ENCODE results near the gene TMEM50B.
"Not testable (repeated sequence)": the region's sequence is repeated elsewhere in the genome, so short reads cannot be mapped to it uniquely, and the experiment has no call there.

The TMEM50B gene

DNA sequence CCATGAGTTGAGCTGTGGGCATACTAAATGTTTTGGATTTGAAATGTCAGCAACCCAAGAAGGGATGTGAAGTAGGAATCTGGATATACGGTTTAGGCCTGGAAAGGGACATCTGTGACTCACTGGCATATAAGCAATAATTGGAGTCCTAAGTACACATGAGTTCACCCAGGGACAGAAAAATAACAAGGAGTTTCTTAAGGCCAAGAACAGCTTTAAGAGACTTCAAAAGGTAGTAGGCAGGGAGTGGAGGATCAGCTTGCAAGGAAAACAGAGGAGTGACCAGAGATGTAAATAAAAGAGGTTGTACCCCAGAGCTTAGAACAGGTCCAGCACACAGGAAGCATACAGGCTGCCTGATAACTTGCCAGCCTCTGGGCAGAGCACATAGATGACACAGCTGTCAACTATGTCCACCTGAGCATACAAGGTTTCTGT, 28.1 kb downstream of the TMEM50B start:
- Histone ChIP-seq H2AFZ (ENCODE audit: low read depth, low read length) (no peak overlapping the region), H3K4me3 (ENCODE audit: low read depth in 1 of 2, low read length in 2 of 2) (no peak overlapping the region), H3K27ac (ENCODE audit: low read length) (no peak overlapping the region), H3K27me3 (ENCODE audit: insufficient read depth, low read length, poor library complexity) (no peaks in the 10 kb centered on the region), H3K9ac (ENCODE audit: low read depth, low read length) (no peak overlapping the region), H3K9me3 (ENCODE audit: insufficient read depth, low read length, severe bottlenecking) (no peaks in the 10 kb centered on the region), H3K4me1 (ENCODE audit: insufficient read depth, low read length) (no peaks in the 10 kb centered on the region), H3K79me2 (ENCODE audit: insufficient read depth, low read length) (no peaks in the 10 kb centered on the region), H3K36me3 (ENCODE audit: insufficient read depth, low read length) (no peaks in the 10 kb centered on the region; the same call in 1 of the 2 replicates), H4K20me1 (ENCODE audit: insufficient read depth, low read length) (no peaks in the 10 kb centered on the region), H3K4me2 (ENCODE audit: insufficient read depth, low read length) (no peak overlapping the region)
- TF ChIP-seq, protein P1, sequence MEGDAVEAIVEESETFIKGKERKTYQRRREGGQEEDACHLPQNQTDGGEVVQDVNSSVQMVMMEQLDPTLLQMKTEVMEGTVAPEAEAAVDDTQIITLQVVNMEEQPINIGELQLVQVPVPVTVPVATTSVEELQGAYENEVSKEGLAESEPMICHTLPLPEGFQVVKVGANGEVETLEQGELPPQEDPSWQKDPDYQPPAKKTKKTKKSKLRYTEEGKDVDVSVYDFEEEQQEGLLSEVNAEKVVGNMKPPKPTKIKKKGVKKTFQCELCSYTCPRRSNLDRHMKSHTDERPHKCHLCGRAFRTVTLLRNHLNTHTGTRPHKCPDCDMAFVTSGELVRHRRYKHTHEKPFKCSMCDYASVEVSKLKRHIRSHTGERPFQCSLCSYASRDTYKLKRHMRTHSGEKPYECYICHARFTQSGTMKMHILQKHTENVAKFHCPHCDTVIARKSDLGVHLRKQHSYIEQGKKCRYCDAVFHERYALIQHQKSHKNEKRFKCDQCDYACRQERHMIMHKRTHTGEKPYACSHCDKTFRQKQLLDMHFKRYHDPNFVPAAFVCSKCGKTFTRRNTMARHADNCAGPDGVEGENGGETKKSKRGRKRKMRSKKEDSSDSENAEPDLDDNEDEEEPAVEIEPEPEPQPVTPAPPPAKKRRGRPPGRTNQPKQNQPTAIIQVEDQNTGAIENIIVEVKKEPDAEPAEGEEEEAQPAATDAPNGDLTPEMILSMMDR (IDR thresholded peaks at IDR 0.05; ENCODE audit: borderline replicate concordance, extremely low read depth, low read length, poor library complexity, severe bottlenecking), result no peak
- no peak for TF ChIP-seq EZH2 (IDR thresholded peaks at IDR 0.05; ENCODE audit: borderline replicate concordance, low read depth, low read length, severe bottlenecking)
- ATAC-seq (ENCODE audit: insufficient read depth, low read depth) (no peak), DNase-seq (no peak)

DNA sequence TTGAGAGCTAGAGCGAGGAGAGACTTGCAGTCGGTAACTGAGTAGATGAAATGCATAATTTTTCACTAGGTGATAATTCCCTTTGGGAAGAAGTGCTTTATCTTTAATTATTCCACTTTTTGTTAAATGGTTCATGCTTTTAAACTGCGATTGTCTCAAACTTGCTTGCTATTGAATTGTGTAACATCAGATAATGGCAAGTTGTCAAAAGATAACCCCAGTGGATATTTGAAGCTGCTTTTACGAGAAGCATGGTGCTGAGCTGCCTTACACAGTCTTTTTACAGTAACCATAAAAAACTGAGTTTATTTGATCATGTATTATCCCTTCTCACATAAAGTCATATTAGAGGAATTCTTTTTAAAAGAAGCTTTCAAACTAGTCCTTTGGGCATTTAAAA, 30.2 kb downstream of the TMEM50B start:
- Histone ChIP-seq H3K4me3 (ENCODE audit: low read depth in 1 of 2, low read length in 2 of 2) (no peak overlapping the region), H3K9ac (ENCODE audit: low read depth, low read length) (no peak overlapping the region), H3K36me3 (ENCODE audit: insufficient read depth, low read length) (no peaks in the 10 kb centered on the region), H3K4me1 (ENCODE audit: insufficient read depth, low read length) (no peaks in the 10 kb centered on the region), H3K27me3 (ENCODE audit: insufficient read depth, low read length, poor library complexity) (no peaks in the 10 kb centered on the region), H3K27ac (ENCODE audit: low read length) (no peak overlapping the region), H2AFZ (ENCODE audit: low read depth, low read length) (no peak overlapping the region), H3K9me3 (ENCODE audit: insufficient read depth, low read length, severe bottlenecking) (no peaks in the 10 kb centered on the region), H4K20me1 (ENCODE audit: insufficient read depth, low read length) (no peaks in the 10 kb centered on the region), H3K4me2 (ENCODE audit: insufficient read depth, low read length) (no peak overlapping the region), H3K79me2 (ENCODE audit: insufficient read depth, low read length) (no peaks in the 10 kb centered on the region)
- no peak for TF ChIP-seq EZH2 (IDR thresholded peaks at IDR 0.05; ENCODE audit: borderline replicate concordance, low read depth, low read length, severe bottlenecking)
- TF ChIP-seq, protein P1 (IDR thresholded peaks at IDR 0.05; ENCODE audit: borderline replicate concordance, extremely low read depth, low read length, poor library complexity, severe bottlenecking), result no peak
- DNase-seq (no peak), ATAC-seq (ENCODE audit: insufficient read depth, low read depth) (no peak)

DNA sequence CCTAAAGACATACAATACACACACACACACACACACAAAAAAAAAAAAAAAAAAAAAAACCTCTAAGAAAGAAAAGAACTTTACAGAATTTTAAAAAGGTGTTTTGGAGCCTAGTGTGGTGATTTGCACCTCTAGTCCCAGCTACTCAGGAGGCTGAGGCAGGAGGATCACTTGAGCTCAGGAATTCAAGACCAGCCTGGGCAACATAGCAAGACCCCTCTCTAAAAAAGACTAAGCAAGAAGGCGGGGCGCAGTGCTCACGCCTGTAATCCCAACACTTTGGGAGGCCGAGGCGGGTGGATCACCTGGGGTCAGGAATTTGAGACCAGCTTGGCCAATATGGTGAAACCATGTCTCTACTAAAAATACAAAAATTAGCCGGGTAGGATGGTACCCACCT, 33.2 kb downstream of the TMEM50B start:
- not testable (repeated sequence) for H4K20me1 ChIP-seq (ENCODE audit: insufficient read depth, low read length); ATAC-seq (ENCODE audit: insufficient read depth, low read depth); H3K4me3 ChIP-seq (ENCODE audit: low read depth in 1 of 2, low read length in 2 of 2); H3K4me2 ChIP-seq (ENCODE audit: insufficient read depth, low read length); DNase-seq; H3K9me3 ChIP-seq (ENCODE audit: insufficient read depth, low read length, severe bottlenecking); H3K27me3 ChIP-seq (ENCODE audit: insufficient read depth, low read length, poor library complexity); H2AFZ ChIP-seq (ENCODE audit: low read depth, low read length); H3K9ac ChIP-seq (ENCODE audit: low read depth, low read length); H3K27ac ChIP-seq (ENCODE audit: low read length); H3K4me1 ChIP-seq (ENCODE audit: insufficient read depth, low read length); H3K79me2 ChIP-seq (ENCODE audit: insufficient read depth, low read length); H3K36me3 ChIP-seq (ENCODE audit: insufficient read depth, low read length)

DNA sequence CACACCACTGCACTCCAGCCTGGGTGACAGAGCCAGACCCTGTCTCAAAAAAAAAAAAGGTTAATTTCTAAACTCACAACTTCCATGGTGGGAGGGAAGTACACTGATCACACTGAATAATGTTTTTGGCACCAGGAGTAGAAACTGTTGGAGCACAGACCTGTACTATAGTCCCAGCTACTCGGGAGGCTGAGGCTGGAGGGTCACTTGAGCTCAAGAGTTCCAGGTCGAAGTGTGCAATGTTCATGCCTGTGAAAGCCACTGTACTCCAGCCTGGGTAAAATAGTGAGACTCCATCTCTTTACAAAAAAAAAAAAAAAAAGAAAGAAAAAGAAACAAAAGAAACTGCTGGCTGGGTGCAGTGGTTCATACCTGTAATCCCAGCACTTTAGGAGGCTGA, 35.3 kb downstream of the TMEM50B start:
- no peak for TF ChIP-seq EZH2 (IDR thresholded peaks at IDR 0.05; ENCODE audit: borderline replicate concordance, low read depth, low read length, severe bottlenecking)
- TF ChIP-seq, protein P1 (IDR thresholded peaks at IDR 0.05; ENCODE audit: borderline replicate concordance, extremely low read depth, low read length, poor library complexity, severe bottlenecking), result no peak
- no peaks in the 10 kb centered on the region for H3K27me3 ChIP-seq (ENCODE audit: insufficient read depth, low read length, poor library complexity)
- H3K36me3 ChIP-seq (ENCODE audit: insufficient read depth, low read length), result no peaks in the 10 kb centered on the region
- H4K20me1 ChIP-seq (ENCODE audit: insufficient read depth, low read length), result no peaks in the 10 kb centered on the region
- H2AFZ ChIP-seq (ENCODE audit: low read depth, low read length), result no peak overlapping the region
- ATAC-seq (ENCODE audit: insufficient read depth, low read depth) (no peak), DNase-seq (no peak)
- no peaks in the 10 kb centered on the region for H3K4me1 ChIP-seq (ENCODE audit: insufficient read depth, low read length)
- no peaks in the 10 kb centered on the region for H3K9me3 ChIP-seq (ENCODE audit: insufficient read depth, low read length, severe bottlenecking)
- H3K27ac ChIP-seq (ENCODE audit: low read length), result no peak overlapping the region
- no peak overlapping the region for H3K4me3 ChIP-seq (ENCODE audit: low read depth in 1 of 2, low read length in 2 of 2)
- no peak overlapping the region for H3K4me2 ChIP-seq (ENCODE audit: insufficient read depth, low read length)
- no peaks in the 10 kb centered on the region for H3K79me2 ChIP-seq (ENCODE audit: insufficient read depth, low read length)
- no peak overlapping the region for H3K9ac ChIP-seq (ENCODE audit: low read depth, low read length)
